CD14-positive monocyte (primary cell): Measurements from ENCODE around the gene ME3. TPM values are rescaled to one million over a fixed set of nuclear protein-coding genes. Genes with fewer than 3 reads are reported as not detected.

Source experiments
- DNase-seq, 3 donors: peaks; one replicate each; pipeline ENCODE4 v3.0.0-alpha.2; 2011 to 2022
- H2AFZ ChIP-seq: 2 replicates; pipeline ENCODE4 v1.6.0; 2012; ENCODE audit warnings: mild to moderate bottlenecking, low read depth, low read length, inconsistent platforms; ENCODE audit not compliant: insufficient read depth, poor library complexity, severe bottlenecking
- H3K27ac ChIP-seq, 2 donors: 1 replicate in 1 of 2; 2 replicates in 1 of 2; pipeline ENCODE4 v1.5.1; 2012 to 2013; ENCODE audit warnings: low read length in 2 of 2, control low read depth in 1 of 2, inconsistent platforms in 1 of 2, low read depth in 1 of 2, mild to moderate bottlenecking in 1 of 2
- H3K27me3 ChIP-seq, 2 donors: one replicate each; pipeline versions ENCODE4 v1.6.0 to v1.6.1; 2011 to 2013; ENCODE audit warnings: low read length in 2 of 2; ENCODE audit not compliant: control insufficient read depth in 2 of 2, insufficient read depth in 2 of 2
- H3K36me3 ChIP-seq, 2 donors: replicated peaks in 1 of 2; 1 replicate in 1 of 2; 2 replicates in 1 of 2; pipeline versions ENCODE4 v1.5.1 to v1.6.1; 2012 to 2013; ENCODE audit warnings: low read length in 2 of 2, control low read depth in 1 of 2, inconsistent platforms in 1 of 2, mild to moderate bottlenecking in 1 of 2; ENCODE audit not compliant: insufficient read depth in 2 of 2, control insufficient read depth in 1 of 2
- H3K4me1 ChIP-seq, 2 donors: 1 replicate in 1 of 2; 2 replicates in 1 of 2; pipeline versions ENCODE4 v1.5.1 to v1.6.1; 2012 to 2013; ENCODE audit warnings: low read length in 2 of 2, control low read depth in 1 of 2, inconsistent platforms in 1 of 2, mild to moderate bottlenecking in 1 of 2, moderate library complexity in 1 of 2; ENCODE audit not compliant: insufficient read depth in 2 of 2, control insufficient read depth in 1 of 2
- H3K4me2 ChIP-seq: replicated peaks from 2 replicates; pipeline ENCODE3; 2012; ENCODE audit warnings: low read length, moderate library complexity, mild to moderate bottlenecking; ENCODE audit not compliant: poor library complexity, severe bottlenecking; ENCODE audit errors: extremely low read depth
- H3K4me3 ChIP-seq, 3 experiments: fragments of 200-600 bp in 1 of 3; sonication (generic) in 1 of 3; replicated peaks in 1 of 3; 1 replicate in 2 of 3; 2 replicates in 1 of 3; pipeline ENCODE4 v1.5.1; 2011 to 2013; ENCODE audit warnings: low read length in 3 of 3, mild to moderate bottlenecking in 3 of 3, control low read depth in 2 of 3, low read depth in 2 of 3, inconsistent platforms in 1 of 3, moderate library complexity in 1 of 3
- H3K79me2 ChIP-seq: 2 replicates; pipeline ENCODE4 v1.6.0; 2012; ENCODE audit warnings: mild to moderate bottlenecking, control low read depth, inconsistent platforms, low read length, moderate library complexity; ENCODE audit not compliant: insufficient read depth
- H3K9ac ChIP-seq: 2 replicates; pipeline ENCODE4 v1.6.0; 2017; ENCODE audit warnings: low read length, mild to moderate bottlenecking; ENCODE audit not compliant: insufficient read depth, poor library complexity, severe bottlenecking
- H3K9me3 ChIP-seq, 2 donors: replicated peaks in 1 of 2; 1 replicate in 1 of 2; 2 replicates in 1 of 2; pipeline versions ENCODE4 v1.5.1 to v1.6.1; 2012 to 2013; ENCODE audit warnings: low read length in 2 of 2, control low read depth in 1 of 2; ENCODE audit not compliant: control insufficient read depth in 1 of 2, insufficient read depth in 1 of 2
- H4K20me1 ChIP-seq: 2 replicates; pipeline ENCODE4 v1.6.0; 2012; ENCODE audit warnings: mild to moderate bottlenecking, low read length, control low read depth, moderate library complexity; ENCODE audit not compliant: insufficient read depth
- H3K27ac Mint-ChIP-seq, 7 donors: one replicate each; pipeline ENCODE4 v1.8.0; 2020; ENCODE audit warnings: mild to moderate bottlenecking in 7 of 7, mixed read lengths in 7 of 7, moderate library complexity in 6 of 7, inconsistent platforms in 2 of 7
- H3K27me3 Mint-ChIP-seq, 3 donors: one replicate each; pipeline ENCODE4 v1.8.0; 2021 to 2022; ENCODE audit warnings: low read depth in 3 of 3, mild to moderate bottlenecking in 3 of 3, mixed read lengths in 3 of 3, moderate library complexity in 3 of 3, inconsistent platforms in 1 of 3
- H3K36me3 Mint-ChIP-seq, 2 donors: one replicate each; pipeline ENCODE4 v1.8.0; 2020; ENCODE audit warnings: mixed read lengths in 2 of 2, inconsistent platforms in 1 of 2, mild to moderate bottlenecking in 1 of 2
- H3K4me1 Mint-ChIP-seq: one replicate; pipeline ENCODE4 v1.8.0; 2020; ENCODE audit warnings: mild to moderate bottlenecking, mixed read lengths
- H3K4me3 Mint-ChIP-seq, 2 donors: one replicate each; pipeline ENCODE4 v1.8.0; 2020; ENCODE audit warnings: mild to moderate bottlenecking in 2 of 2, mixed read lengths in 2 of 2, moderate library complexity in 1 of 2
- H3K9me3 Mint-ChIP-seq, 7 donors: one replicate each; pipeline ENCODE4 v1.8.0; 2020 to 2022; ENCODE audit warnings: mixed read lengths in 7 of 7, mild to moderate bottlenecking in 6 of 7, moderate library complexity in 6 of 7, inconsistent platforms in 2 of 7
- CTCF ChIP-seq: fragments of 200-600 bp; IDR thresholded peaks from one replicate; pipeline ENCODE4 v1.8.0; 2022; ENCODE audit warnings: antibody characterized with exemption, mild to moderate bottlenecking
- WGBS: methylation state at CpG from one replicate; pipeline ENCODE4 v1.1.5; 2013; ENCODE audit warnings: missing lambda C conversion rate; ENCODE audit not compliant: insufficient coverage; 5-methylcytosine and 5-hydroxymethylcytosine counted together
- intact Hi-C, 2 donors: fragments of 100-400 bp; cut with micrococcal nuclease; formaldehyde crosslinking; loops; one replicate each; pipeline versions ENCODE4 v1.15.0 to v1.15.1; 2023
- polyA plus RNA-seq, 3 donors: library from polyadenylated mRNA; depleted of rRNA in 1 of 3; unstranded in 2 of 3; stranded (reverse) in 1 of 3; fragments of 300-500 nt in 2 of 3; fragments of >200 nt in 1 of 3; fragmentation: Illumina TruSeq in 2 of 3; gene quantifications; 1 replicate in 2 of 3; 2 replicates in 1 of 3; pipeline ENCODE4 v1.2.3, GENCODE V29; 2012 to 2021

The ME3 gene
- polyA plus RNA-seq, 3 donors: 0.31 to 3.0 (median 0.42) TPM

GRCh38 chr11:86510674-86511073 is 161.7 kb downstream of the ME3 start:
- Histone ChIP-seq H3K79me2 (no peaks in the 10 kb centered on the region), H3K4me1 (peaks cover 16 to 21% of the 10 kb centered on the region in 2 donors), H3K4me2 (no peak overlapping the region), H3K27ac (no peak overlapping the region), H3K4me3 (no peak overlapping the region), H3K9me3 (no peaks in the 10 kb centered on the region), H3K9ac (no peak overlapping the region), H4K20me1 (no peaks in the 10 kb centered on the region), H3K36me3 (no peaks in the 10 kb centered on the region), H2AFZ (no peak overlapping the region), H3K27me3 (no peaks in the 10 kb centered on the region)
- DNase-seq: no peak
- Mint-ChIP-seq H3K27ac (no peak overlapping the region), H3K36me3 (no peaks in the 10 kb centered on the region), H3K4me1 (peaks cover 11% of the 10 kb centered on the region), H3K9me3 (no peaks in the 10 kb centered on the region), H3K27me3 (peaks cover 0 to 2% (median 2%) of the 10 kb centered on the region in 3 donors), H3K4me3 (no peak overlapping the region)
- WGBS: 47% methylated on average over 3 of the region's 3 CpGs
- no peak for TF ChIP-seq CTCF
- intact Hi-C loops: no loop called here

GRCh38 chr11:86510097-86510496 is 162.3 kb downstream of the ME3 start:
- Histone ChIP-seq H3K79me2 (no peaks in the 10 kb centered on the region), H3K9me3 (no peaks in the 10 kb centered on the region), H3K4me1 (peaks cover 16 to 21% of the 10 kb centered on the region in 2 donors), H3K27me3 (no peaks in the 10 kb centered on the region), H2AFZ (no peak overlapping the region), H3K4me3 (no peak overlapping the region), H3K9ac (no peak overlapping the region), H3K27ac (no peak overlapping the region), H3K4me2 (no peak overlapping the region), H3K36me3 (no peaks in the 10 kb centered on the region), H4K20me1 (no peaks in the 10 kb centered on the region)
- no peak for DNase-seq
- no peak for TF ChIP-seq CTCF
- intact Hi-C loops: no loop called here
- Mint-ChIP-seq H3K27me3 (peaks cover 0 to 2% (median 2%) of the 10 kb centered on the region in 3 donors), H3K9me3 (no peaks in the 10 kb centered on the region), H3K36me3 (no peaks in the 10 kb centered on the region), H3K4me3 (no peak overlapping the region), H3K4me1 (peaks cover 11% of the 10 kb centered on the region), H3K27ac (no peak overlapping the region)
- WGBS: 95% methylated on average over 2 of the region's 2 CpGs
